Measurements from ENCODE around the gene ZFP64. TPM values are rescaled to one million over a fixed set of nuclear protein-coding genes. Genes with fewer than 3 reads are reported as not detected.

Gene ZFP64
- total and polyA plus RNA-seq, 2 of the 4 experiments (the other 2 are of a cell fraction): 14.3 to 17.1 TPM

DNA sequence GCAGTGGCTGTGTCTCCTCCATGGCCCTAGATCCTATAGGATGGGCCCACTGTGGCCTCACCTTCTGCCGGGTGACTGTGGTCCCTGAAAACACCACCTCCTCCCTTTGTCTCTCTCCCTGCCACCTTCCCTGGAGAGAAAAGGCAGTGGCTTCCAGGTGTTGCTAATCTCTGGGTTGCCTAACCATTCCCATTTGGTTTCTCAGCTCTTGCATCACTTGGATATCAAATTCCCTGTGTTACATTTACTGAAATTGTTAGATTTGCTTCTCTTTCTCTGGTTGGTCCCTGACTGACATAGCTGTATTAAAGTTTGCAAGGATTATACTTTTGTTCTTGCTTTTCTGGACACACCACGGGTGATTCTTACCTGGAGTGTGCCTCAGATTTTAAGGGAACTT lies 9.3 kb upstream of the ZFP64 start:
- dilution Hi-C loops (cut with HindIII; ENCODE audit: low sequenced_read_pairs, unreplicated experiment): no loop called here
- in situ Hi-C loops (cut with MboI; ENCODE audit: low sequenced_read_pairs): no loop called here
- H4K5ac ChIP-seq (ENCODE audit: low read depth, low read length): no peak overlapping the region

More for the DNA sequence above, 9.3 kb upstream of the ZFP64 start:
- H3K4me1 ChIP-seq (ENCODE audit: control insufficient read depth, insufficient read depth, low read length): no peaks in the 10 kb centered on the region; the same call in 1 of the 2 replicates
- no peak overlapping the region for H3K27ac ChIP-seq (ENCODE audit: insufficient read depth, low read length)
- intact Hi-C loops (cut with micrococcal nuclease): no loop called here
- no TSS peak for BruUV-seq (replicated peaks)
- H4K20me1 ChIP-seq (ENCODE audit: insufficient read depth, low read length): no peaks in the 10 kb centered on the region
- H3K4me2 ChIP-seq (ENCODE audit: low read depth, low read length): no peak overlapping the region
- TF ChIP-seq CEBPB (IDR thresholded peaks at IDR 0.05; ENCODE audit: low read depth, low read length): 0 out of 2 replicates have a peak, but pooled peaks have one; percentile 6
- TF ChIP-seq FOS (IDR thresholded peaks at IDR 0.05; ENCODE audit: low read depth, low read length): no peak
- TF ChIP-seq, protein P1, sequence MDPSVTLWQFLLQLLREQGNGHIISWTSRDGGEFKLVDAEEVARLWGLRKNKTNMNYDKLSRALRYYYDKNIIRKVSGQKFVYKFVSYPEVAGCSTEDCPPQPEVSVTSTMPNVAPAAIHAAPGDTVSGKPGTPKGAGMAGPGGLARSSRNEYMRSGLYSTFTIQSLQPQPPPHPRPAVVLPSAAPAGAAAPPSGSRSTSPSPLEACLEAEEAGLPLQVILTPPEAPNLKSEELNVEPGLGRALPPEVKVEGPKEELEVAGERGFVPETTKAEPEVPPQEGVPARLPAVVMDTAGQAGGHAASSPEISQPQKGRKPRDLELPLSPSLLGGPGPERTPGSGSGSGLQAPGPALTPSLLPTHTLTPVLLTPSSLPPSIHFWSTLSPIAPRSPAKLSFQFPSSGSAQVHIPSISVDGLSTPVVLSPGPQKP (IDR thresholded peaks at IDR 0.05; ENCODE audit: borderline replicate concordance, low read depth, low read length): no peak
- ATAC-seq (ENCODE audit: low read depth) (no peak), DNase-seq (peak; percentile 8)
- H3K9me3 ChIP-seq (ENCODE audit: control insufficient read depth, insufficient read depth, low read length): no peaks in the 10 kb centered on the region
- no peak overlapping the region for H3K4ac ChIP-seq (ENCODE audit: low read depth, low read length)
- H3K36me3 ChIP-seq (ENCODE audit: control insufficient read depth, insufficient read depth, low read length): no peaks in the 10 kb centered on the region
- no peak overlapping the region for H4K91ac ChIP-seq (ENCODE audit: insufficient read depth, low read depth, low read length)
- no peak overlapping the region for H2AFZ ChIP-seq (replicated peaks; ENCODE audit: low read length, poor library complexity)
- H3K9ac ChIP-seq (ENCODE audit: low read depth, low read length): no peak overlapping the region
- H2BK15ac ChIP-seq (ENCODE audit: low read depth, low read length): no peak overlapping the region
- H2BK5ac ChIP-seq (ENCODE audit: low read depth, low read length, poor library complexity, severe bottlenecking): no peak overlapping the region
- H2AK9ac ChIP-seq (replicated peaks; ENCODE audit: low read depth, low read length, poor library complexity): no peak overlapping the region
- CTCF ChIA-PET: no interaction called here
- H2BK120ac ChIP-seq (ENCODE audit: low read depth, low read length): no peak overlapping the region
- no peak overlapping the region for H3K56ac ChIP-seq (ENCODE audit: extremely low read depth, insufficient read depth, low read length)
- no peak overlapping the region for H4K8ac ChIP-seq (ENCODE audit: low read depth in 2 of 2, low read length in 2 of 2)
- no peak overlapping the region for H3K4me3 ChIP-seq (ENCODE audit: insufficient read depth, low read depth, low read length)
- no peak overlapping the region for H2BK20ac ChIP-seq (ENCODE audit: low read depth, low read length)
- no peak overlapping the region for H3K23ac ChIP-seq (ENCODE audit: low read depth, low read length)
- H3K14ac ChIP-seq (replicated peaks; ENCODE audit: low read depth, low read length): no peak overlapping the region
- H3K9me1 ChIP-seq (ENCODE audit: insufficient read depth, low read length): no peaks in the 10 kb centered on the region
- no peaks in the 10 kb centered on the region for H3K79me1 ChIP-seq (ENCODE audit: low read depth in 1 of 2, low read length in 2 of 2)
- WGBS, 2 experiments (ENCODE audit: extremely low coverage in 2 of 2, insufficient read length in 1 of 2): no CpG with 5 or more reads among the region's 2 CpGs
- POLR2A ChIA-PET (ENCODE audit: unreplicated experiment): no interaction called here
- H2AK5ac ChIP-seq (ENCODE audit: low read depth, low read length): no peak overlapping the region
- H3K18ac ChIP-seq (ENCODE audit: low read depth, low read length): no peak overlapping the region
- peaks cover 3% of the 10 kb centered on the region for H3K27me3 ChIP-seq (ENCODE audit: control insufficient read depth, insufficient read depth, low read length)

Measured in IMR-90 (cell line).